H9 (cell line): ENCODE measurements around the gene MRPS31. TPM values are rescaled to one million over a fixed set of nuclear protein-coding genes. Genes with fewer than 3 reads are reported as not detected.

Source experiments
- DNase-seq: peaks from one replicate; pipeline ENCODE4 v3.0.0-alpha.2; 2017
- H2AFZ ChIP-seq: one replicate; pipeline ENCODE4 v1.6.1; 2013; ENCODE audit warnings: mild to moderate bottlenecking, low read length, control low read depth, moderate library complexity
- H2AK5ac ChIP-seq: 2 replicates; pipeline ENCODE4 v1.6.1; 2013; ENCODE audit warnings: low read length, control low read depth, mixed read lengths; ENCODE audit not compliant: insufficient read length
- H2BK120ac ChIP-seq: one replicate; pipeline ENCODE4 v1.6.1; 2013; ENCODE audit warnings: low read depth, mild to moderate bottlenecking, low read length, control low read depth, inconsistent platforms; ENCODE audit not compliant: poor library complexity, severe bottlenecking
- H2BK12ac ChIP-seq: 2 replicates; pipeline ENCODE4 v1.6.1; 2013; ENCODE audit warnings: low read length, control low read depth, mixed read lengths, low read depth; ENCODE audit not compliant: insufficient read length
- H2BK15ac ChIP-seq: 2 replicates; pipeline ENCODE4 v1.6.1; 2013; ENCODE audit warnings: low read depth, low read length, control low read depth
- H2BK20ac ChIP-seq: one replicate; pipeline ENCODE4 v1.6.1; 2013; ENCODE audit warnings: low read depth, mild to moderate bottlenecking, low read length, control low read depth, inconsistent platforms; ENCODE audit not compliant: poor library complexity, severe bottlenecking
- H2BK5ac ChIP-seq: 2 replicates; pipeline ENCODE4 v1.6.1; 2013; ENCODE audit warnings: low read length, control low read depth, mixed read lengths; ENCODE audit not compliant: insufficient read length
- H3K14ac ChIP-seq: 2 replicates; pipeline ENCODE4 v1.6.1; 2013; ENCODE audit warnings: low read length, control low read depth; ENCODE audit not compliant: insufficient read depth
- H3K18ac ChIP-seq: 2 replicates; pipeline ENCODE4 v1.6.1; 2013; ENCODE audit warnings: low read depth, mild to moderate bottlenecking, mixed read lengths, low read length, control low read depth; ENCODE audit not compliant: insufficient read length
- H3K23ac ChIP-seq: 2 replicates; pipeline ENCODE4 v1.6.1; 2013; ENCODE audit warnings: low read length, control low read depth, mixed read lengths, low read depth; ENCODE audit not compliant: insufficient read length
- H3K23me2 ChIP-seq: 2 replicates; pipeline ENCODE4 v1.6.1; 2013; ENCODE audit warnings: low read depth, mild to moderate bottlenecking, mixed read lengths, low read length, control low read depth; ENCODE audit not compliant: insufficient read length, poor library complexity, severe bottlenecking
- H3K27ac ChIP-seq: 2 replicates; pipeline ENCODE4 v1.5.1; 2013; ENCODE audit warnings: low read length, control low read depth, mixed read lengths, low read depth; ENCODE audit not compliant: insufficient read length
- H3K27me3 ChIP-seq: 2 replicates; pipeline ENCODE4 v1.6.1; 2013; ENCODE audit warnings: low read length, control low read depth, inconsistent platforms; ENCODE audit not compliant: insufficient read depth
- H3K4ac ChIP-seq: 2 replicates; pipeline ENCODE4 v1.6.1; 2013; ENCODE audit warnings: low read depth, mild to moderate bottlenecking, control low read depth, inconsistent platforms, low read length, moderate library complexity
- H3K4me1 ChIP-seq: 2 replicates; pipeline ENCODE4 v1.6.1; 2013; ENCODE audit warnings: low read length, control low read depth, inconsistent platforms; ENCODE audit not compliant: insufficient read depth
- H3K4me2 ChIP-seq: 2 replicates; pipeline ENCODE4 v1.6.1; 2013; ENCODE audit warnings: low read length, control low read depth, mixed read lengths; ENCODE audit not compliant: insufficient read length, insufficient read depth
- H3K56ac ChIP-seq: 2 replicates; pipeline ENCODE4 v1.6.1; 2013; ENCODE audit warnings: low read depth, mild to moderate bottlenecking, mixed read lengths, low read length, control low read depth; ENCODE audit not compliant: insufficient read length
- H3K79me1 ChIP-seq: 2 replicates; pipeline ENCODE4 v1.6.1; 2013; ENCODE audit warnings: low read depth, mild to moderate bottlenecking, moderate library complexity, low read length, control low read depth, inconsistent platforms; ENCODE audit not compliant: insufficient read depth, poor library complexity, severe bottlenecking
- H3K79me2 ChIP-seq: 2 replicates; pipeline ENCODE4 v1.6.1; 2013; ENCODE audit warnings: low read length, control low read depth, inconsistent platforms; ENCODE audit not compliant: insufficient read depth
- H3K9ac ChIP-seq: 2 replicates; pipeline ENCODE4 v1.6.1; 2013; ENCODE audit warnings: low read length, control low read depth, mixed read lengths; ENCODE audit not compliant: insufficient read length; ENCODE audit errors: extremely low read depth
- H3K9me3 ChIP-seq: one replicate; pipeline ENCODE4 v1.6.1; 2013; ENCODE audit warnings: low read depth, low read length, inconsistent platforms; ENCODE audit not compliant: control insufficient read depth
- H3T11ph ChIP-seq: one replicate; pipeline ENCODE4 v1.6.1; 2013; ENCODE audit warnings: mild to moderate bottlenecking, low read length, control low read depth, inconsistent platforms
- H4K20me1 ChIP-seq: one replicate; pipeline ENCODE4 v1.6.1; 2013; ENCODE audit not compliant: control insufficient read depth, insufficient read length, insufficient read depth
- H4K5ac ChIP-seq: 2 replicates; pipeline ENCODE4 v1.6.1; 2013; ENCODE audit warnings: low read depth, mild to moderate bottlenecking, mixed read lengths, low read length, control low read depth; ENCODE audit not compliant: insufficient read length
- H4K8ac ChIP-seq: replicated peaks from 2 replicates; pipeline ENCODE4 v1.6.1; 2013; ENCODE audit warnings: low read length, control low read depth, mixed read lengths, low read depth; ENCODE audit not compliant: insufficient read length
- H4K91ac ChIP-seq: 2 replicates; pipeline ENCODE4 v1.6.1; 2013; ENCODE audit warnings: low read depth, mild to moderate bottlenecking, moderate library complexity, mixed read lengths, low read length, control low read depth; ENCODE audit not compliant: insufficient read length
- H3K27ac Mint-ChIP-seq, 3 experiments: 2 replicates in 2 of 3; 3 replicates in 1 of 3; pipeline ENCODE4 v1.8.0; 2020 to 2021; ENCODE audit warnings: mixed read lengths in 3 of 3, mild to moderate bottlenecking in 1 of 3, moderate library complexity in 1 of 3
- H3K27me3 Mint-ChIP-seq: 2 replicates; pipeline ENCODE4 v1.8.0; 2021; ENCODE audit warnings: low read depth, mild to moderate bottlenecking, moderate library complexity, mixed read lengths
- H3K36me3 Mint-ChIP-seq, 3 experiments: 2 replicates in 2 of 3; 3 replicates in 1 of 3; pipeline ENCODE4 v1.8.0; 2020 to 2021; ENCODE audit warnings: low read depth in 3 of 3, mixed read lengths in 3 of 3; ENCODE audit not compliant: insufficient read depth in 1 of 3
- H3K4me1 Mint-ChIP-seq, 2 experiments: 2 replicates each; pipeline ENCODE4 v1.8.0; 2020; ENCODE audit warnings: mixed read lengths in 2 of 2
- H3K4me3 Mint-ChIP-seq, 2 experiments: 2 replicates in 1 of 2; 3 replicates in 1 of 2; pipeline ENCODE4 v1.8.0; 2020 to 2021; ENCODE audit warnings: mild to moderate bottlenecking in 2 of 2, mixed read lengths in 2 of 2, moderate library complexity in 1 of 2
- H3K9me3 Mint-ChIP-seq, 2 experiments: 2 replicates in 1 of 2; 3 replicates in 1 of 2; pipeline ENCODE4 v1.8.0; 2020; ENCODE audit warnings: mild to moderate bottlenecking in 2 of 2, mixed read lengths in 2 of 2, moderate library complexity in 1 of 2
- WGBS: extraction: QIAGEN DNeasy Blood & Tissue Kit; methylation state at CpG from one replicate; pipeline ENCODE4 v1.1.7; 2013; ENCODE audit warnings: missing lambda C conversion rate, low lambda C conversion rate, mixed read lengths; ENCODE audit not compliant: insufficient read length; ENCODE audit errors: extremely low coverage; 5-methylcytosine and 5-hydroxymethylcytosine counted together
- total RNA-seq: library from RNA; stranded (reverse); gene quantifications from 2 replicates; pipeline ENCODE4 v1.2.1, GENCODE V29; 2021
- TF ChIP-seq, protein P1 (sequence below): fragments of 200-600 bp; sonication (generic); conservative IDR thresholded peaks from 3 replicates; pipeline ENCODE4 v1.8.0; 2021; ENCODE audit warnings: antibody characterized with exemption, mild to moderate bottlenecking

MRPS31 gene
- total RNA-seq, 1 experiment from 2014 or later: 27.3 TPM

DNA sequence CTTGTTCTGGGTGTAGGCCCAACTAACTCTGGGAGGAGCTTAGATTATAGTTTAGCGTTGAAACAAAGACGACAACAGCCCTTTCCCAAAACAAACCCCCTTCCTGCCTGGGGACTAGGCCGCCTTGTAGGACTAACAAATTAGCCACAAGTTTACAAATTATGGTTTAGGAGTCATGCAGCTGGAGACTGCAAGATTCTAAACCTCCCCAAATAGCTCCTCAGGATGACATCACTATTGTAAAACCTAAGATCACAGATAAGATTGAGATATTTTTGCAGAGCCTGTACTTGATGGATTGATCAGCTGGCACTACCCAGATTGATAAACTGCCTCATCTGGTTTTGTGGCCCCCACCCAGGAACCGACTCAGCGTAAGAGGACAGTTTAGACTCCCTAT is 16.1 kb upstream of the MRPS31 start:
- no peak overlapping the region for H2AFZ ChIP-seq
- no peaks in the 10 kb centered on the region for H4K20me1 ChIP-seq
- no peaks in the 10 kb centered on the region for H3K23me2 ChIP-seq
- H2BK20ac ChIP-seq: no peak overlapping the region
- H4K5ac ChIP-seq: no peak overlapping the region
- H3K9ac ChIP-seq: no peak overlapping the region
- no peak overlapping the region for H2AK5ac ChIP-seq
- H3K14ac ChIP-seq: no peak overlapping the region
- Mint-ChIP-seq H3K9me3 (no peaks in the 10 kb centered on the region), H3K27me3 (no peaks in the 10 kb centered on the region), H3K27ac (peak overlapping the region in 1 of 3 experiments; percentile 60; a peak in 1 of 7 replicates), H3K4me1 (peaks cover 5 to 6% of the 10 kb centered on the region in 2 experiments; a peak in 2 of 4 replicates), H3K4me3 (0 out of 5 replicates have a peak overlapping the region, but pooled peaks of 1 of the 2 experiments have one; percentile 5), H3K36me3 (no peaks in the 10 kb centered on the region; a peak in 1 of 7 replicates)
- TF ChIP-seq, protein P1, sequence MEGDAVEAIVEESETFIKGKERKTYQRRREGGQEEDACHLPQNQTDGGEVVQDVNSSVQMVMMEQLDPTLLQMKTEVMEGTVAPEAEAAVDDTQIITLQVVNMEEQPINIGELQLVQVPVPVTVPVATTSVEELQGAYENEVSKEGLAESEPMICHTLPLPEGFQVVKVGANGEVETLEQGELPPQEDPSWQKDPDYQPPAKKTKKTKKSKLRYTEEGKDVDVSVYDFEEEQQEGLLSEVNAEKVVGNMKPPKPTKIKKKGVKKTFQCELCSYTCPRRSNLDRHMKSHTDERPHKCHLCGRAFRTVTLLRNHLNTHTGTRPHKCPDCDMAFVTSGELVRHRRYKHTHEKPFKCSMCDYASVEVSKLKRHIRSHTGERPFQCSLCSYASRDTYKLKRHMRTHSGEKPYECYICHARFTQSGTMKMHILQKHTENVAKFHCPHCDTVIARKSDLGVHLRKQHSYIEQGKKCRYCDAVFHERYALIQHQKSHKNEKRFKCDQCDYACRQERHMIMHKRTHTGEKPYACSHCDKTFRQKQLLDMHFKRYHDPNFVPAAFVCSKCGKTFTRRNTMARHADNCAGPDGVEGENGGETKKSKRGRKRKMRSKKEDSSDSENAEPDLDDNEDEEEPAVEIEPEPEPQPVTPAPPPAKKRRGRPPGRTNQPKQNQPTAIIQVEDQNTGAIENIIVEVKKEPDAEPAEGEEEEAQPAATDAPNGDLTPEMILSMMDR: no peak
- H2BK120ac ChIP-seq: no peak overlapping the region
- H3K4me1 ChIP-seq: no peaks in the 10 kb centered on the region
- H3K27ac ChIP-seq: no peak overlapping the region
- H3T11ph ChIP-seq: no peak overlapping the region
- no peak overlapping the region for H2BK12ac ChIP-seq
- no peak overlapping the region for H4K91ac ChIP-seq
- DNase-seq: peak; percentile 5
- H3K4ac ChIP-seq: no peak overlapping the region
- no peak overlapping the region for H3K23ac ChIP-seq
- H3K27me3 ChIP-seq: no peaks in the 10 kb centered on the region
- H2BK15ac ChIP-seq: no peak overlapping the region
- no peak overlapping the region for H3K56ac ChIP-seq
- no CpG with 5 or more reads among the region's 5 CpGs for WGBS
- H3K9me3 ChIP-seq: no peaks in the 10 kb centered on the region
- H3K79me2 ChIP-seq: 0 out of 2 replicates have a peak, but pooled peaks cover 1% of the 10 kb centered on the region
- H2BK5ac ChIP-seq: no peak overlapping the region
- no peak overlapping the region for H4K8ac ChIP-seq
- H3K18ac ChIP-seq: no peak overlapping the region
- no peaks in the 10 kb centered on the region for H3K79me1 ChIP-seq
- H3K4me2 ChIP-seq: no peak overlapping the region
